Measurements from ENCODE around the gene CNIH1.

The CNIH1 gene

DNA sequence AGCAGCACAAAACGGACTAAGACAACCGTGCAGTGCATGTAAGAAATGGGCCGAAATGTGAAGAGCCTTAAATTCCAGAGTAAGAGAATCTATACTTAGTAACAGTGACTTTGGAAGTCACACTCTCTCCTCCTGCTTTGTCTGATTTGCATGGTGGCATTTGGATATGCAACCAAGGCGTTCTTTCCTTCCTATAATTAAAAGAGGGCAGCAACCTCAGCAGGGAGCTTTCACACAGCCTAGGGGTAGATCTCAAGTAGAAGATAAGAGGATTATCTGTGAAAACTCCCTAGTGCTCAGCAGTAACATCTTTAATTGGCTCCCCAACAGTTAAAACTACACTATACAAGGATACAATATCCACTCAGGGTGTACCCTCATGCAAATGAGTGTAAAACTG, 31.1 kb upstream of the CNIH1 start:
- DNase-seq: no peak
- TF ChIP-seq, protein P1, sequence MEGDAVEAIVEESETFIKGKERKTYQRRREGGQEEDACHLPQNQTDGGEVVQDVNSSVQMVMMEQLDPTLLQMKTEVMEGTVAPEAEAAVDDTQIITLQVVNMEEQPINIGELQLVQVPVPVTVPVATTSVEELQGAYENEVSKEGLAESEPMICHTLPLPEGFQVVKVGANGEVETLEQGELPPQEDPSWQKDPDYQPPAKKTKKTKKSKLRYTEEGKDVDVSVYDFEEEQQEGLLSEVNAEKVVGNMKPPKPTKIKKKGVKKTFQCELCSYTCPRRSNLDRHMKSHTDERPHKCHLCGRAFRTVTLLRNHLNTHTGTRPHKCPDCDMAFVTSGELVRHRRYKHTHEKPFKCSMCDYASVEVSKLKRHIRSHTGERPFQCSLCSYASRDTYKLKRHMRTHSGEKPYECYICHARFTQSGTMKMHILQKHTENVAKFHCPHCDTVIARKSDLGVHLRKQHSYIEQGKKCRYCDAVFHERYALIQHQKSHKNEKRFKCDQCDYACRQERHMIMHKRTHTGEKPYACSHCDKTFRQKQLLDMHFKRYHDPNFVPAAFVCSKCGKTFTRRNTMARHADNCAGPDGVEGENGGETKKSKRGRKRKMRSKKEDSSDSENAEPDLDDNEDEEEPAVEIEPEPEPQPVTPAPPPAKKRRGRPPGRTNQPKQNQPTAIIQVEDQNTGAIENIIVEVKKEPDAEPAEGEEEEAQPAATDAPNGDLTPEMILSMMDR (IDR thresholded peaks at IDR 0.05; ENCODE audit: low read depth, low read length, missing control alignments): no peak
- in situ Hi-C loops (cut with HindIII; ENCODE audit: low pct_ligation_motif_present, low sequenced_read_pairs): no loop called here
- Histone ChIP-seq H3K27me3 (replicated peaks) (no peaks in the 10 kb centered on the region), H3K4me3 (ENCODE audit: low read depth, low read length) (no peak overlapping the region), H3K36me3 (replicated peaks) (peaks cover 5% of the 10 kb centered on the region), H3K27ac (no peak overlapping the region)

DNA sequence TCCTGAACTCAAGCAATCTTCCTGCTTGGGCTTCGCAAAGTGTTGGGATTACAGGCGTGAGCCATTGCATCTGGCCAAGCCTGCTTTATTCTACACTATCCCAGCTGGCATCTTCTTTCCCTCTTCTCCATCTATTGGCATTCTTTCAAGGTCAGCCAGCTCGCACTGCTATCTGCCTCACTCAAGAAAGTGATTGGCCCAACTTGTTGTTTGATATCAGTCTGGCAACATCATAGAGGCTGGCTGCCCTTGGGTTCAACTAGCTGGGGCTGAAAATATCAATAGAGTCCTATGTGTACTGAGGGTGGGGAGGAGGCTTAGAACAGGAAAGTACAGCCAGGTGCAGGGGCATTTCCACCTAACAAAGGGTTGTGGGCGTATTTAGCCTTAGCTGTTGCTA, 30.5 kb upstream of the CNIH1 start:
- Histone ChIP-seq H3K27ac (no peak overlapping the region), H3K36me3 (replicated peaks) (peaks cover 5% of the 10 kb centered on the region), H3K4me3 (ENCODE audit: low read depth, low read length) (no peak overlapping the region), H3K27me3 (replicated peaks) (no peaks in the 10 kb centered on the region)
- TF ChIP-seq, protein P1 (IDR thresholded peaks at IDR 0.05; ENCODE audit: low read depth, low read length, missing control alignments): no peak
- in situ Hi-C loops (cut with HindIII; ENCODE audit: low pct_ligation_motif_present, low sequenced_read_pairs): no loop called here
- no peak for DNase-seq

DNA sequence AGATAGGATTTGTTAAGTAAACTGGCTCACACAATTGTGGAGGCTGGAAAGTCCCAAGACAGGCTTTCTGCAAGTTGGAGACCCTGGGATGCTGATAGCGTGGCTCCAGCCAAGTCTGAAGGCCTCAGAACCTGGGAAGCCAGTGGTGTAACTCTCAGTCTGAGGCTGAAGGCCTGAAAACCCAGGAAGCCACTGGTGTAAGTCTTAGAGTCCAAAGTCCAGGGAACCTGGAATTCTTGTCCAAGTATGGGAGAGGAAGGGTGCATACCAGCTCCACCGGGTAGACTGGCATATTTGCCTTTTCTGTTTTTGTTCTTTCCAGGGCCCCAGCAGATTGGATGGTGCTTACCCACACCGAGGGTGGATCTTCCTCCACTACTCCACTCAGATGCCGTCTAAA, 29.5 kb upstream of the CNIH1 start:
- Histone ChIP-seq H3K4me3 (ENCODE audit: low read depth, low read length) (no peak overlapping the region), H3K27me3 (replicated peaks) (no peaks in the 10 kb centered on the region), H3K27ac (no peak overlapping the region), H3K36me3 (replicated peaks) (peaks cover 5% of the 10 kb centered on the region)
- no peak for DNase-seq
- in situ Hi-C loops (cut with HindIII; ENCODE audit: low pct_ligation_motif_present, low sequenced_read_pairs): no loop called here
- TF ChIP-seq, protein P1 (IDR thresholded peaks at IDR 0.05; ENCODE audit: low read depth, low read length, missing control alignments): no peak

DNA sequence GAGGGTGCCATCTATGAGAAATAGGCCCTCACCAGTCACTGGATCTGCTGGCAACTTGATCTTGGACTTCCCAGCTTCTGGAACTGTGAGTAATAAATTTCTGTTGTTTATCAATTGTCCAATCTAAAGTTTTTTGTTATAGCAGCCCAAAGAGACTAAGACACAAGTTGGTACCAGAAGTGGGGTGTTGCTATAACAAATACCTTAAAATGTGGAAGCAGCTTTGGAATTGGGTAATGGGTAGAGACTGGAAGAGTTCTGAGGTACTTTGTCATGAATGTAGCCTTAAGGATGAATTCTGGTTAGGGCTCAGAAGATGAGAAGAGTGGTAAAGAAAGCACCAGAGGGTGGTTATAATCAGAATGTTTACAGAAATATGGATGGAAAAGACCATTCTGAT, 26.1 kb upstream of the CNIH1 start:
- DNase-seq: no peak
- Histone ChIP-seq H3K27me3 (replicated peaks) (no peaks in the 10 kb centered on the region), H3K27ac (no peak overlapping the region), H3K36me3 (replicated peaks) (no peaks in the 10 kb centered on the region), H3K4me3 (ENCODE audit: low read depth, low read length) (no peak overlapping the region)
- TF ChIP-seq, protein P1 (IDR thresholded peaks at IDR 0.05; ENCODE audit: low read depth, low read length, missing control alignments): no peak
- in situ Hi-C loops (cut with HindIII; ENCODE audit: low pct_ligation_motif_present, low sequenced_read_pairs): no loop called here

DNA sequence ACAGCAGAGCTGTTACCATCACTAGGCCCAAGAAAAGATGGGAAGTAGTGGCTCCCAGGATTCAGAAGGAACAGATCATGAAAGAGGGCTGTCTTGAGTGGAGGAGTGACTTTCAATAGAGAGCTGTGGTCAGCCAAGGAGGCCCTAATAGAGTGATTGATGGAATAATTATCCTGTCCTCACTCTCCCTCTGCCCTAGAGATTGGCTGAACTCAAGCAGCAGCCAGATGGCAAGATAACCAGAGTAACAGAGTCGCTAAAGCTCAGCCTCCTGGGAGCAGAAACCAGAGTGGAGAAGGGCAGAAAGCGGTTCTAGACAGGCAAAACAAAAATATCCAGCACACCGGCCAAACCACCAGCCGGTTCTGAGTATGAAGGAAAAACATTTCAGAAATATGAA, 24.5 kb upstream of the CNIH1 start:
- TF ChIP-seq, protein P1 (IDR thresholded peaks at IDR 0.05; ENCODE audit: low read depth, low read length, missing control alignments): no peak
- Histone ChIP-seq H3K27ac (no peak overlapping the region), H3K4me3 (ENCODE audit: low read depth, low read length) (no peak overlapping the region), H3K27me3 (replicated peaks) (no peaks in the 10 kb centered on the region), H3K36me3 (replicated peaks) (no peaks in the 10 kb centered on the region)
- in situ Hi-C loops (cut with HindIII; ENCODE audit: low pct_ligation_motif_present, low sequenced_read_pairs): no loop called here
- no peak for DNase-seq

DNA sequence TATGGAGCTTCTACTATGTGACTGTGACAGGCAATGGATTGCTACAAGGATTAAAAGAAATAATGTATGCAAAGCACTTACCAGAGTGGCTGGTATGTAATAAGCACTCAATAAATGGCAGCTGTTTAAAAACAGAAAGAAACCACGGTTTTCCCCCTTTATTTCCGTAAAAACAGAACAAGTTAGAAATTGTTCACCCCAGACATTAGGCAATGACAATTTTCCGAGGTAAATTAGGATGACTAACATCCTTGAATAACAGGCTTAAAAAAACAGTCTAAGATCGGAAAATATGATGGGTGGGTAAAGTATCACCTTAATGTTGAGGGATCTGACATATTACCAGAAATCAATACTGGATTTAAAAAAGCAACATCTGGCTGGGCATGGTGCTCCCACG, 20.9 kb upstream of the CNIH1 start:
- in situ Hi-C loops (cut with HindIII; ENCODE audit: low pct_ligation_motif_present, low sequenced_read_pairs): no loop called here
- no peak overlapping the region for H3K27ac ChIP-seq

More for the DNA sequence above, 20.9 kb upstream of the CNIH1 start:
- Histone ChIP-seq H3K36me3 (replicated peaks) (no peaks in the 10 kb centered on the region), H3K27me3 (replicated peaks) (no peaks in the 10 kb centered on the region), H3K4me3 (ENCODE audit: low read depth, low read length) (no peak overlapping the region)
- TF ChIP-seq, protein P1 (IDR thresholded peaks at IDR 0.05; ENCODE audit: low read depth, low read length, missing control alignments): no peak
- no peak for DNase-seq
